Liver (tissue), 9 donors: Measurements from ENCODE around the gene NDUFS6. TPM values are rescaled to one million over a fixed set of nuclear protein-coding genes. Genes with fewer than 3 reads are reported as not detected.

Experiments
- DNase-seq: peaks from one replicate; pipeline ENCODE4 v3.0.0-alpha.2; 2017; ENCODE audit warnings: low spot score
- H3K27ac ChIP-seq, 2 donors: one replicate each; pipeline ENCODE4 v1.7.0; 2013; ENCODE audit warnings: inconsistent platforms in 2 of 2, low read length in 2 of 2, control low read depth in 1 of 2, low read depth in 1 of 2, mild to moderate bottlenecking in 1 of 2
- H3K27me3 ChIP-seq, 4 donors: one replicate each; pipeline versions ENCODE4 v1.6.1 to v1.7.0; 2013; ENCODE audit warnings: low read length in 3 of 4, inconsistent platforms in 1 of 4, mild to moderate bottlenecking in 1 of 4, moderate library complexity in 1 of 4; ENCODE audit not compliant: control insufficient read depth in 4 of 4, insufficient read depth in 4 of 4
- H3K36me3 ChIP-seq, 4 donors: one replicate each; pipeline versions ENCODE4 v1.6.1 to v1.7.0; 2013; ENCODE audit warnings: low read length in 3 of 4, mild to moderate bottlenecking in 3 of 4, low read depth in 1 of 4, moderate library complexity in 1 of 4; ENCODE audit not compliant: control insufficient read depth in 4 of 4, insufficient read depth in 3 of 4
- H3K4me1 ChIP-seq, 4 donors: one replicate each; pipeline versions ENCODE4 v1.6.1 to v1.7.0; 2013; ENCODE audit warnings: low read length in 3 of 4, mild to moderate bottlenecking in 3 of 4, moderate library complexity in 1 of 4; ENCODE audit not compliant: control insufficient read depth in 4 of 4, insufficient read depth in 4 of 4
- H3K4me3 ChIP-seq, 3 donors: one replicate each; pipeline versions ENCODE4 v1.6.1 to v1.7.0; 2013; ENCODE audit warnings: low read length in 3 of 3, control low read depth in 1 of 3, low read depth in 1 of 3, mild to moderate bottlenecking in 1 of 3
- H3K9ac ChIP-seq, 2 donors: one replicate each; pipeline ENCODE4 v1.7.0; 2013; ENCODE audit warnings: low read length in 2 of 2, mild to moderate bottlenecking in 2 of 2, moderate library complexity in 2 of 2, control low read depth in 1 of 2, low read depth in 1 of 2
- H3K9me3 ChIP-seq, 4 donors: one replicate each; pipeline versions ENCODE4 v1.6.1 to v1.7.0; 2013; ENCODE audit warnings: low read length in 3 of 4; ENCODE audit not compliant: control insufficient read depth in 4 of 4
- EGR1 ChIP-seq, 2 donors: IDR thresholded peaks; 2 replicates each; pipeline ENCODE4 v1.6.1; 2016 to 2018; ENCODE audit warnings: antibody characterized with exemption in 2 of 2, low read depth in 2 of 2
- FOXA1 ChIP-seq: IDR thresholded peaks from 2 replicates; pipeline ENCODE4 v1.6.1; 2016; ENCODE audit warnings: antibody characterized with exemption
- FOXA2 ChIP-seq: IDR thresholded peaks from 2 replicates; pipeline ENCODE4 v1.6.1; 2016; ENCODE audit warnings: antibody characterized with exemption
- GABPA ChIP-seq, 2 donors: IDR thresholded peaks in 1 of 2; conservative IDR thresholded peaks in 1 of 2; 2 replicates each; pipeline ENCODE4 v1.6.1; 2016; ENCODE audit warnings: antibody characterized with exemption in 2 of 2, mild to moderate bottlenecking in 1 of 2, moderate library complexity in 1 of 2
- HNF4A ChIP-seq, 2 donors: conservative IDR thresholded peaks; 2 replicates each; pipeline ENCODE4 v1.6.1; 2016; ENCODE audit warnings: antibody characterized with exemption in 2 of 2, mild to moderate bottlenecking in 2 of 2
- HNF4G ChIP-seq: IDR thresholded peaks from 2 replicates; pipeline ENCODE4 v1.6.1; 2016; ENCODE audit warnings: antibody characterized with exemption
- JUND ChIP-seq, 2 donors: IDR thresholded peaks; 2 replicates each; pipeline ENCODE4 v1.6.1; 2016; ENCODE audit warnings: antibody characterized with exemption in 2 of 2
- NR2F2 ChIP-seq: IDR thresholded peaks from 2 replicates; pipeline ENCODE4 v1.6.1; 2016; ENCODE audit warnings: antibody characterized with exemption
- RAD21 ChIP-seq, 2 donors: IDR thresholded peaks; 2 replicates each; pipeline ENCODE4 v1.6.1; 2016; ENCODE audit warnings: antibody characterized with exemption in 2 of 2, mild to moderate bottlenecking in 2 of 2
- RXRA ChIP-seq, 2 donors: IDR thresholded peaks; 2 replicates each; pipeline ENCODE4 v1.6.1; 2017 to 2018; ENCODE audit warnings: antibody characterized with exemption in 2 of 2, mild to moderate bottlenecking in 1 of 2
- SP1 ChIP-seq: IDR thresholded peaks from 2 replicates; pipeline ENCODE4 v1.6.1; 2018; ENCODE audit warnings: antibody characterized with exemption, mild to moderate bottlenecking
- TAF1 ChIP-seq: conservative IDR thresholded peaks from 2 replicates; pipeline ENCODE4 v1.6.1; 2016; ENCODE audit warnings: antibody characterized with exemption, mild to moderate bottlenecking
- YY1 ChIP-seq: IDR thresholded peaks from 2 replicates; pipeline ENCODE4 v1.6.1; 2016; ENCODE audit warnings: antibody characterized with exemption, mild to moderate bottlenecking
- WGBS: extraction: QIAGEN DNeasy Blood & Tissue Kit; methylation state at CpG from one replicate; pipeline ENCODE4 v1.1.7; 2013; 5-methylcytosine and 5-hydroxymethylcytosine counted together
- polyA plus RNA-seq, 2 donors: library from polyadenylated mRNA; stranded (reverse) in 1 of 2; unstranded in 1 of 2; fragments of 200-250 nt in 1 of 2; fragments of >200 nt in 1 of 2; fragmentation: Nextera tagmentation in 1 of 2; extraction: Ambion mirVana in 1 of 2; gene quantifications; one replicate each; pipeline versions ENCODE4 v1.2.1 to v1.2.3, GENCODE V29; 2013 to 2015
- total RNA-seq, 2 donors: library from RNA; depleted of rRNA; stranded (reverse); fragments of >200 nt; gene quantifications; one replicate each; pipeline ENCODE4 v1.2.3, GENCODE V29; 2014
- TF ChIP-seq, protein P1 (sequence below): IDR thresholded peaks from 2 replicates; pipeline ENCODE4 v1.6.1; 2016; ENCODE audit warnings: antibody characterized with exemption
- TF ChIP-seq, protein P2 (sequence below): IDR thresholded peaks from 2 replicates; pipeline ENCODE4 v1.6.1; 2016; ENCODE audit warnings: antibody characterized with exemption, mild to moderate bottlenecking
- TF ChIP-seq, protein P3 (sequence below): fragments of 150-350 bp; IDR thresholded peaks from 2 replicates; pipeline ENCODE4 v1.5.1; 2017; ENCODE audit warnings: improper control_type of control experiment, low read depth, low read length; ENCODE audit not compliant: missing input control
- TF ChIP-seq, protein P4 (sequence below): IDR thresholded peaks from 2 replicates; pipeline ENCODE4 v1.6.1; 2016; ENCODE audit warnings: antibody characterized with exemption
- TF ChIP-seq, protein P5 (sequence below): IDR thresholded peaks from 2 replicates; pipeline ENCODE4 v1.6.1; 2016; ENCODE audit warnings: antibody characterized with exemption
- donor health status: healthy.
- donor health status: healthy.
- donor health status: healthy.
- donor health status: healthy.
- donor health status: healthy.

Gene NDUFS6
- total and polyA plus RNA-seq, 4 donors = 18.7 to 82.5 (median 47.3) TPM

DNA sequence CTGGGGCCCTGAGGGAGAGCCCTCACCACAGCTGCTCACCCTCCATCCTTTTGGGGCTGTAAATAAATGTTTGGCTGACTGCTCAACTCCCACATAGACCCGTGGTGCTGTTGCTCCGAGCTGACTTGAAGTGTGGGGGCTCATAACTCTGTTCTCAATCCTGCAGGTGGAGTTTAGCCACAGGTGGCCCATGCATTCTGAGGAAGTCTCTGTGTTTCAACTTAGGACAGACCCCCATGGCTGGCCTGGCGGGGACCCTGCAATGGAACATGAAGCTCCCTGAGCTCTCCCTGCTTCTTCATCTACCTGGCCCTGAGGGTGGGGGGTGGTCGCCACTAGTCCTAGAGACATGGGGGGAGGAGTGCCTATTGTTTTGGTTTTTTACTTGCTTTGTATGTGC is 19.7 kb downstream of the NDUFS6 start:
- Histone ChIP-seq H3K36me3 (peaks cover 12 to 53% (median 30%) of the 10 kb centered on the region in 4 donors), H3K9ac (no peak overlapping the region), H3K27ac (no peak overlapping the region), H3K4me1 (no peaks in the 10 kb centered on the region), H3K27me3 (no peaks in the 10 kb centered on the region), H3K9me3 (no peaks in the 10 kb centered on the region), H3K4me3 (no peak overlapping the region)
- TF ChIP-seq, protein P1, sequence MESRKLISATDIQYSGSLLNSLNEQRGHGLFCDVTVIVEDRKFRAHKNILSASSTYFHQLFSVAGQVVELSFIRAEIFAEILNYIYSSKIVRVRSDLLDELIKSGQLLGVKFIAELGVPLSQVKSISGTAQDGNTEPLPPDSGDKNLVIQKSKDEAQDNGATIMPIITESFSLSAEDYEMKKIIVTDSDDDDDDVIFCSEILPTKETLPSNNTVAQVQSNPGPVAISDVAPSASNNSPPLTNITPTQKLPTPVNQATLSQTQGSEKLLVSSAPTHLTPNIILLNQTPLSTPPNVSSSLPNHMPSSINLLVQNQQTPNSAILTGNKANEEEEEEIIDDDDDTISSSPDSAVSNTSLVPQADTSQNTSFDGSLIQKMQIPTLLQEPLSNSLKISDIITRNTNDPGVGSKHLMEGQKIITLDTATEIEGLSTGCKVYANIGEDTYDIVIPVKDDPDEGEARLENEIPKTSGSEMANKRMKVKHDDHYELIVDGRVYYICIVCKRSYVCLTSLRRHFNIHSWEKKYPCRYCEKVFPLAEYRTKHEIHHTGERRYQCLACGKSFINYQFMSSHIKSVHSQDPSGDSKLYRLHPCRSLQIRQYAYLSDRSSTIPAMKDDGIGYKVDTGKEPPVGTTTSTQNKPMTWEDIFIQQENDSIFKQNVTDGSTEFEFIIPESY = no peak
- no peak for TF ChIP-seq HNF4G
- TF ChIP-seq EGR1 (IDR thresholded peaks at IDR 0.05; ENCODE audit: low read depth in 2 of 2) = no peak
- TF ChIP-seq FOXA1 = no peak
- TF ChIP-seq RXRA (IDR thresholded peaks at IDR 0.05) = no peak
- TF ChIP-seq TAF1 = no peak
- TF ChIP-seq, protein P2, sequence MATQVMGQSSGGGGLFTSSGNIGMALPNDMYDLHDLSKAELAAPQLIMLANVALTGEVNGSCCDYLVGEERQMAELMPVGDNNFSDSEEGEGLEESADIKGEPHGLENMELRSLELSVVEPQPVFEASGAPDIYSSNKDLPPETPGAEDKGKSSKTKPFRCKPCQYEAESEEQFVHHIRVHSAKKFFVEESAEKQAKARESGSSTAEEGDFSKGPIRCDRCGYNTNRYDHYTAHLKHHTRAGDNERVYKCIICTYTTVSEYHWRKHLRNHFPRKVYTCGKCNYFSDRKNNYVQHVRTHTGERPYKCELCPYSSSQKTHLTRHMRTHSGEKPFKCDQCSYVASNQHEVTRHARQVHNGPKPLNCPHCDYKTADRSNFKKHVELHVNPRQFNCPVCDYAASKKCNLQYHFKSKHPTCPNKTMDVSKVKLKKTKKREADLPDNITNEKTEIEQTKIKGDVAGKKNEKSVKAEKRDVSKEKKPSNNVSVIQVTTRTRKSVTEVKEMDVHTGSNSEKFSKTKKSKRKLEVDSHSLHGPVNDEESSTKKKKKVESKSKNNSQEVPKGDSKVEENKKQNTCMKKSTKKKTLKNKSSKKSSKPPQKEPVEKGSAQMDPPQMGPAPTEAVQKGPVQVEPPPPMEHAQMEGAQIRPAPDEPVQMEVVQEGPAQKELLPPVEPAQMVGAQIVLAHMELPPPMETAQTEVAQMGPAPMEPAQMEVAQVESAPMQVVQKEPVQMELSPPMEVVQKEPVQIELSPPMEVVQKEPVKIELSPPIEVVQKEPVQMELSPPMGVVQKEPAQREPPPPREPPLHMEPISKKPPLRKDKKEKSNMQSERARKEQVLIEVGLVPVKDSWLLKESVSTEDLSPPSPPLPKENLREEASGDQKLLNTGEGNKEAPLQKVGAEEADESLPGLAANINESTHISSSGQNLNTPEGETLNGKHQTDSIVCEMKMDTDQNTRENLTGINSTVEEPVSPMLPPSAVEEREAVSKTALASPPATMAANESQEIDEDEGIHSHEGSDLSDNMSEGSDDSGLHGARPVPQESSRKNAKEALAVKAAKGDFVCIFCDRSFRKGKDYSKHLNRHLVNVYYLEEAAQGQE = no peak
- TF ChIP-seq SP1 = no peak
- TF ChIP-seq FOXA2 = no peak
- no peak for TF ChIP-seq NR2F2
- TF ChIP-seq, protein P3, sequence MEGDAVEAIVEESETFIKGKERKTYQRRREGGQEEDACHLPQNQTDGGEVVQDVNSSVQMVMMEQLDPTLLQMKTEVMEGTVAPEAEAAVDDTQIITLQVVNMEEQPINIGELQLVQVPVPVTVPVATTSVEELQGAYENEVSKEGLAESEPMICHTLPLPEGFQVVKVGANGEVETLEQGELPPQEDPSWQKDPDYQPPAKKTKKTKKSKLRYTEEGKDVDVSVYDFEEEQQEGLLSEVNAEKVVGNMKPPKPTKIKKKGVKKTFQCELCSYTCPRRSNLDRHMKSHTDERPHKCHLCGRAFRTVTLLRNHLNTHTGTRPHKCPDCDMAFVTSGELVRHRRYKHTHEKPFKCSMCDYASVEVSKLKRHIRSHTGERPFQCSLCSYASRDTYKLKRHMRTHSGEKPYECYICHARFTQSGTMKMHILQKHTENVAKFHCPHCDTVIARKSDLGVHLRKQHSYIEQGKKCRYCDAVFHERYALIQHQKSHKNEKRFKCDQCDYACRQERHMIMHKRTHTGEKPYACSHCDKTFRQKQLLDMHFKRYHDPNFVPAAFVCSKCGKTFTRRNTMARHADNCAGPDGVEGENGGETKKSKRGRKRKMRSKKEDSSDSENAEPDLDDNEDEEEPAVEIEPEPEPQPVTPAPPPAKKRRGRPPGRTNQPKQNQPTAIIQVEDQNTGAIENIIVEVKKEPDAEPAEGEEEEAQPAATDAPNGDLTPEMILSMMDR = no peak
- TF ChIP-seq YY1 = no peak
- TF ChIP-seq GABPA (IDR thresholded peaks at IDR 0.05 in 1 of 2, conservative IDR thresholded peaks at IDR 0.05 in 1 of 2) = no peak
- TF ChIP-seq JUND (IDR thresholded peaks at IDR 0.05) = no peak
- no peak for TF ChIP-seq HNF4A (conservative IDR thresholded peaks at IDR 0.05)
- TF ChIP-seq, protein P4, sequence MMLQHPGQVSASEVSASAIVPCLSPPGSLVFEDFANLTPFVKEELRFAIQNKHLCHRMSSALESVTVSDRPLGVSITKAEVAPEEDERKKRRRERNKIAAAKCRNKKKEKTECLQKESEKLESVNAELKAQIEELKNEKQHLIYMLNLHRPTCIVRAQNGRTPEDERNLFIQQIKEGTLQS = no peak
- TF ChIP-seq, protein P5, sequence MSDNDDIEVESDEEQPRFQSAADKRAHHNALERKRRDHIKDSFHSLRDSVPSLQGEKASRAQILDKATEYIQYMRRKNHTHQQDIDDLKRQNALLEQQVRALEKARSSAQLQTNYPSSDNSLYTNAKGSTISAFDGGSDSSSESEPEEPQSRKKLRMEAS = no peak
- no peak for TF ChIP-seq RAD21 (IDR thresholded peaks at IDR 0.05)
- DNase-seq = no peak
- WGBS = 98% methylated on average over 4 of the region's 4 CpGs
